Measurements from ENCODE around the gene MCF2L.

The MCF2L gene

GRCh38 chr13:112951674-112952371, 17.2 kb upstream of the MCF2L start:
- no peak for DNase-seq

- DNase-seq = no peak
These were observed 16.1 kb upstream of the MCF2L start for GRCh38 chr13:112952759-112953551.

DNA sequence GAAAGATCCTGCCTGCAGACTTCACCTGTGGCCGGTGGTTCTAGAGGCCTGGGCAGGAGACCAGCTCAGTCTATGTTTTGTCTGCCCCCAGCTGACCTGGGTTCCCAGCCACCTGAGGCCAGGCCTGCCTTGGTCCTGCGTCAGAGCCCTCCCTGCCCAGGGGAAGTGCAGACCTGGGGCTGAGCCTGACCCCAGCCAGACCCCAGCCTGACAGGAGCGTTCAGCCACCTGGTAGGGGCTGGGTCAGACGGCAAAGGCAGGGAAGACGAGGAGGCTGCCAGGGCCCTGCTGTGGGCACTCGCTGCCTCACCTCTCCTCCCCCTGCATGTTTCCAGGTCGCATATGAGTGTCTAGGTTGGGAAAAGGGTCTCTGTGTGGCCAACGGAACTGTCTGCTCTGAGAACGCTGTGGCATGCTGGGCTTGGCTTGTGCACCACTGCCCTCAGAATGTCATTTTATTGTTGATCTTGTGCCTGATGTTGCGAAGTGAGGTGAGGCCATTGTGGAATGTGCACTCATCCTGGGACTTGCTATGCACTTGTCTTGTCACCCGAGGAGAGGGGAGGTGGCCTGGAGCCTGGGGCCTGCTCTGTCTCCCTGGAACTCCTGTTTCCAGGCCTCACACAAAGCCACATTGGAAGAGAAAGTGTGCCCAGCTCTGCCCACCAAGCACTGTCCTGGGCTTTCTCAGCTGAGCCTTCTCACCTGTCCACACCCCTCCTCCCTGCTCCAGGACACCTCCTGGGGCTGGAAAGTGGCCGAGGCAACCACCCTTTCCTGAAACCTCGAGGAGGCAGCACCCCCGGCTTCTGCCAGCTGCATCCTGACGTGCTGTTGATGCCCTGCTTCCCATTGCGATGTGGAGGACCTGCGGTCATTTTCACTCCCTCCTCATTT, 15.2 kb upstream of the MCF2L start:
- DNase-seq = no peak

GRCh38 chr13:112954488-112955270, 14.3 kb upstream of the MCF2L start:
- DNase-seq = no peak

GRCh38 chr13:112955271-112955937, 13.6 kb upstream of the MCF2L start:
- DNase-seq = no peak

DNA sequence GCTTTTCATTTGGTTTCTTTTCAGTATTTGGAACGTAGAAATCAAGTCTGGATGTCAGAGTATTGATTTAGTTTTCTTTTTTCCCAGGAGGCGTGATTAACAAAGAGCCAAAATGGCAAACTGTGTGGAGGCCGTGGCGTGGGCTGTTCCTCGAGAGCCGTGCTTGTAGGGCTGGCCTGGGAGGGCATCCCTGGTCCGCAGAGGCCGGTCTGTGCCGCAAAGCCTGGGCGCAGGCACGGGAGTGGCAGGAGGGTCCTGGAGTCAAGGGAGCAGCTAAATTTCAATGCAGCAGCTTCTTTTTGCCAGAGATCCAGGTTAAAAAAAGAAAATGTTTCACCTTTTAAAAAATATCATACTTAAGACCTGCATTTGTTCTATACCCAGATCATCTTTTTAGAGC, 13.1 kb upstream of the MCF2L start:
- no peak for DNase-seq

- no peak for DNase-seq
These were observed 12.3 kb upstream of the MCF2L start for GRCh38 chr13:112956571-112957294.

DNA sequence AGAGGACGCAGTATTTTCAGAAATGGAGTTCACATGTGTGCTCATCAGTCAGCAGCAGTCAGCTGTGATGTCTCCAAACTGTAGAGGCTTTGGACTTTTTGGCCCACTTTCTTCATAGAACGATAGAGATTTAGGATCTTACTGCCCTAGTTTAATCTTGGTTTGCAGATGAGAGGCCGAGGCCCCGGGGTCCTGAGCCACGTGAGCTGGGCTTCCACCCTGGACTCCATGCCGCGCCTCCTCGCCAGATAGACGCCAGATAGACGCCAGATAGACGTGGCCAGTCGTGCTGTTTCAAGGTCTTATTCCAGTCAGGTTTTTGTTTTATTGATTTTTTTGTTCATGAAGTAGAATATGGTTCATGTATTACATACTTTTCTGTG, 11.7 kb upstream of the MCF2L start:
- DNase-seq = no peak

- DNase-seq = no peak
These were observed 10.7 kb upstream of the MCF2L start for GRCh38 chr13:112958127-112958989.

GRCh38 chr13:112959206-112959605, 9.8 kb upstream of the MCF2L start:
- DNase-seq = no peak

GRCh38 chr13:112959701-112960542, 9.1 kb upstream of the MCF2L start:
- DNase-seq = no peak

DNA sequence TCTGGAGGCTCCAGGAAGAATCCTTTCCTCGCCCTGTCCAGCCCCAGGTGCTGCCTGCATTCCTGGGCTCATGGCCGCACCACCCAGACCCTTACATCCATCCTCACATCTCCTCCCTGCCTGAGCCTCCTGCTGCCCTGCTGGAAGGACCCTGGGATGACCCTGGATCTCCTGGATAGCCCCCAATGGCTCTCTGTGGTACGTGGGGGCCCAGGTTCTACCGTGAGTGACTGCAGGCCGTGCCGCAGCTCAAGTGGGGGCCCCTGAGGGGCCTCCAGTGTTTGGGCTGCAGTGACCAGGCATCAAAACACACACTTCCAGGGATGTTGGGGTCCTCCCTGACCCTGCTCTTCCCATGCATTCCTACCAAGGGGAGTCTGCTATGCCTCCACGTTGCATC, 8.3 kb upstream of the MCF2L start:
- no peak for DNase-seq

DNA sequence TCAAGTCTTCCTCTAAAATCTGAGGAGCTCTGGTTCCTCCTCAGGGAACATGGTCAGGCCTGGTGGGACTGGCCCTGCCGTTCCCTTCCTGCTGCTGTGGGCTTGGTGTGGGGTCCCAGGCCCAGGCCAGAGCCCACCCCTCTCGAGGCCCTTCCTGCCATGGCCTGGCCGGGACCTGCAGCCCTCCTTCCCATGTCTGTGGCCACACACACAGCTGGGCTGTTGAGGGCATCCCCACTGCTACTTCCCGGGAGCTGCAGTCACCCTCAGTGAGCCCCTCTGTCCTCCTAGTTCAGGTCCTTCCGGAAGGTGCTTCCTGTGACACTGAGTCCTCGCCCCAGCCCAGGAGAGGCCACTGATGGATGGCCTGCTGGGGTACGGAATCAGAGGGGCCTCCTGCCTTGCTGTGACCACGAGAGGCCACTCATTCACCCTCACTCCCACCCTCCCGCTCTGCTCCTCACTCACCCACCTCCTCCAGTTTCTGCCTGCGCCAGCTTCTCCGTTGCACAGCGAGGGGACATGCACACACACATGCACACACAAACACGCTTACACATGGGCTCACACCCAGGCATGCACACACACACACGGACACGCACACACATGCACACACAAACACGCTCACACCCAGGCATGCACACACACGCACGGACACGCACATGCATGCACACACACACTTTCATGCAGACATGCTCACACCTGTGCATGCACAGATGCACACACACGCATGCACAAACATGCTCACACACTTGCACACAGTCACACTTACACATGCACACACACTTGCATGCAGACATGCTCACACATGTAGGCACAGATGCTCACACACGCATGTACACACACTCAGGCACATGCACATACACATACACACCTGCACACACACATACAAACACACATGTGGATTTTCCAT, 7.3 kb upstream of the MCF2L start:
- DNase-seq = no peak

- DNase-seq = no peak
These were observed 6.6 kb upstream of the MCF2L start for GRCh38 chr13:112962396-112962795.

DNA sequence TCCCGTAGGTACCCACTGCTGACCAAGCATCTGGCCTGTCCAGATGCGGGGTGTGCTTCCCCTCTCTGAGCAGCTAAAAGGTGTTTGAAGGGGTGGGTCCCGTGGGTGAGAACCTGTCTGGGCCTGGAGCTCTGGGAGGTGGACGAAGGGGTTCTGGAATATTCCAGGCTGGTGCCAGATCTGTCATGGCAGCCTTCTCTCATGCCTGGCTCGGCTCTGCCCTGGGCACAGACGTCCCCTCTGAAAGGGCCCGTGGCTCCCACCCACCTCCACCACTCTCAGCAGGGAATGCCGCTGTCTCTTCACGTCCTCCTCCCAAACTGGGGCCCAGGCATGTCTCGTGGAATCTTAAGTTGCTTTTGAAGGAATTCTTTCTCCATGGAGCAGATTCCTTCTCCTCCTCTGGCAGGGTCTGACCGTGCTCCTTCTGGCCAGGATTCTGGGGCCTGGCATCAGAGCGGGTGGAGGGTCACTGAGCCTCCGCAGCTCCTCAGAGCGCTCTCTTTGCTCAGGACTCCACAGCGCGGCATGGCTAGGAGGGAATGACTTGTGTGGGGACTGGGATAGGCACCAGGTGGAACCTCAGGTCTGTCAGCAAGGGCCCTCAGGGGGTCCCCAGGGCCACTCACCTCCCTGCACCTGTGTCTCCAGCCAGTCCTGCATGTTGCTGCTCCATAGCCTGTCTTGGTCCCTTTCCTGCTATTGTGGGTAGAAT, 5.9 kb upstream of the MCF2L start:
- DNase-seq = no peak

DNA sequence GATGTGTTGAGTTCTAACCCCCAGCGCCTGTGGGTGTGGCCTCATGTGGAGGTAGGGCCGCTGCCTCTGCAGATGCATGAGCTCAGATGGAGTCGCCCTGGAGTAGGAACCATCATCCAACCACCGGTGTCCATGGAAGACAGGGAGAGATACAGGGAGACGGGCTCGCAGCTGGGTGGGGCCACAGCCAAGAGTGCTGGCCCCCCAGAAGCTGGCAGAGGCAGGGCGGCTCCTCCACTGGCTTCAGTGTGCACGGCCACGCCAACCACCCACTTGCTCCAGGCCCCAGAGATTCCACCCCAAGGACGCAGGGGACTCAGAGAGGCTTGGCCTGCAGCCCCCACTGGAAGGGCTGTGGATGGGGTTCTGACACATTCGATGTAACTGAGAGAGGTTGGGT, 5.4 kb upstream of the MCF2L start:
- no peak for DNase-seq

DNA sequence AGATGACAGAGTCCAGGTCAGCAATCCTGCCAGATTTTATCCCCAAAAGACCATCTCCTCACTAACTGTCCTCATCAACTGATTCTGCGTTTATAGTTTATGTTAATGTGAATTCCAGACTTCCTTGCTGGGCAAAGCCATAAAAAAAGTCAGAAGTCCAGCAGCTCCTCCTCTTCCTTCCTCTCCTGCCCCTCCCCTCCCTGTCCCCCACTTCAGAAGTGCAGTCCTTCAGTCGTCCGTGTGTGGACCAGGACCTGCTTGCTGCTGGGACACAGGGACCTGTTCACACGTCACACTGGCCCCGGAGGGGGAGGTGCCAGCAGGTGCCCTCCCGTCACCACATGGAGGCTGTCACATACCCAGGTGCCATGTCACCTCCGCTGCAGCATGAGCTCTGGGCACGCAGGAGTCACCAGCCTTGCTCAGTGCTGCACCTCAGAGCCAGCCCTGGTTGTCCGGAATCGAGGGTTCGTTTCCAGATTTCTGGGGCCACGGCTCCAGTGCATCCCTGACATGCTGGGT, 4.0 kb upstream of the MCF2L start:
- no peak for DNase-seq
